DOHH2 (cell line): ENCODE measurements around the gene F11R.

Experiments used
- EZH2phosphoT487 ChIP-seq: fragments of 200-600 bp; sonication (generic); IDR thresholded peaks from 2 replicates; pipeline ENCODE4 v1.6.1; 2017; ENCODE audit warnings: borderline replicate concordance, mild to moderate bottlenecking, antibody characterized with exemption, low read length, moderate library complexity, mixed read lengths
- TF ChIP-seq, protein P1 (sequence below): fragments of 200-600 bp; sonication (generic); IDR thresholded peaks from one replicate; pipeline ENCODE4 v1.5.1; 2014; ENCODE audit warnings: antibody characterized with exemption, mild to moderate bottlenecking, low read depth, low read length; ENCODE audit not compliant: poor library complexity, severe bottlenecking

DNA sequence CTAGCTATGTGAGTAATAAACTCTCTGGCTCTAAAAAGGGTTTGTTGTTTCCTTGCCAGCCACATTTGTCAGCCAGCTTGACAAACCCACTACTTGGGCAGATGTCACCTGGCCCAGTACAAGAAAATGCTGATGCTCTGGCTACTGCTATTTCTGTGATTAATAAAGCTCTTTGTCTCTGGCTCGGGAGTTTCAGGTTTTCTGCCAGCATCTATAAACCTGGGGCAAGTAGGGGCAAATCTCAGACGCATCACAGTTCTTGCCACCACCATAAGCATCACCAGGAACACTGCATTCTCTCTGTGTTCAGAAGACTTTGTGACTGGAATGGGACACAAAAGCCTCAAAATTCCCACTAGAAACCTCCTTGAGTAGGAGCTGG, 68.8 kb downstream of the F11R start:
- TF ChIP-seq EZH2phosphoT487 = no peak
- TF ChIP-seq, protein P1, sequence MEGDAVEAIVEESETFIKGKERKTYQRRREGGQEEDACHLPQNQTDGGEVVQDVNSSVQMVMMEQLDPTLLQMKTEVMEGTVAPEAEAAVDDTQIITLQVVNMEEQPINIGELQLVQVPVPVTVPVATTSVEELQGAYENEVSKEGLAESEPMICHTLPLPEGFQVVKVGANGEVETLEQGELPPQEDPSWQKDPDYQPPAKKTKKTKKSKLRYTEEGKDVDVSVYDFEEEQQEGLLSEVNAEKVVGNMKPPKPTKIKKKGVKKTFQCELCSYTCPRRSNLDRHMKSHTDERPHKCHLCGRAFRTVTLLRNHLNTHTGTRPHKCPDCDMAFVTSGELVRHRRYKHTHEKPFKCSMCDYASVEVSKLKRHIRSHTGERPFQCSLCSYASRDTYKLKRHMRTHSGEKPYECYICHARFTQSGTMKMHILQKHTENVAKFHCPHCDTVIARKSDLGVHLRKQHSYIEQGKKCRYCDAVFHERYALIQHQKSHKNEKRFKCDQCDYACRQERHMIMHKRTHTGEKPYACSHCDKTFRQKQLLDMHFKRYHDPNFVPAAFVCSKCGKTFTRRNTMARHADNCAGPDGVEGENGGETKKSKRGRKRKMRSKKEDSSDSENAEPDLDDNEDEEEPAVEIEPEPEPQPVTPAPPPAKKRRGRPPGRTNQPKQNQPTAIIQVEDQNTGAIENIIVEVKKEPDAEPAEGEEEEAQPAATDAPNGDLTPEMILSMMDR = no peak
